Erythroblast (primary cell): ENCODE results near the gene IL1RAPL1.

ENCODE experiments used
- GATA1 ChIP-seq: IDR thresholded peaks from 2 replicates; pipeline ENCODE4 v1.6.1; 2011; ENCODE audit warnings: low read depth, mild to moderate bottlenecking, control low read depth, low read length, moderate library complexity
- POLR2A ChIP-seq: IDR thresholded peaks from 2 replicates; pipeline ENCODE4 v1.6.1; 2011; ENCODE audit warnings: mild to moderate bottlenecking, low read length

- TF ChIP-seq POLR2A (no peak), GATA1 (no peak)
These were observed 1030.5 kb downstream of the IL1RAPL1 start for GRCh38 chrX:29617725-29618124.
